PC-9 (cell line): ENCODE results near the gene EFCAB7. TPM values are rescaled to one million over a fixed set of nuclear protein-coding genes. Genes with fewer than 3 reads are reported as not detected.
A peak's percentile ranks its signal among the peaks of the same experiment; 100 is the strongest.

Experiments
- BruUV-seq: library from RNA; stranded (reverse); fragments of 400-500 nt; replicated peaks from 2 replicates; lab custom pipeline; 2021; lab: Mats Ljungman, UMichigan
- CTCF ChIA-PET: fragments of 300-600 bp; sonication (Branson Sonifier 250); formaldehyde crosslinking; loops from one replicate; lab custom pipeline; 2022; ENCODE audit warnings: antibody characterized with exemption; lab: Charles Lee
- POLR2A ChIA-PET: fragments of 300-600 bp; sonication (Branson Sonifier 250); formaldehyde crosslinking; loops from one replicate; lab custom pipeline; 2022; ENCODE audit warnings: antibody characterized with exemption; ENCODE audit not compliant: unreplicated experiment; lab: Charles Lee
- DNase-seq, 2 experiments: peaks; one replicate each; pipeline versions ENCODE4 v3.0.0 to v3.0.0-alpha.2; 2015 to 2022; ENCODE audit warnings: mixed read lengths in 1 of 2
- H2AFZ ChIP-seq: fragments of 200-600 bp; sonication (generic); 2 replicates; pipeline ENCODE4 v1.8.1; 2017; ENCODE audit warnings: antibody characterized with exemption
- H3F3A ChIP-seq: fragments of 200-600 bp; sonication (generic); 2 replicates; pipeline ENCODE4 v1.8.1; 2017; ENCODE audit warnings: antibody characterized with exemption, mild to moderate bottlenecking, low read depth; ENCODE audit not compliant: insufficient read depth
- H3K27ac ChIP-seq: fragments of 200-600 bp; sonication (generic); 2 replicates; pipeline ENCODE4 v1.6.1; 2016; ENCODE audit warnings: mixed run types
- H3K27me3 ChIP-seq: fragments of 200-600 bp; sonication (generic); 2 replicates; pipeline ENCODE4 v1.6.1; 2016; ENCODE audit warnings: low read depth, mixed run types; ENCODE audit not compliant: insufficient read depth
- H3K36me3 ChIP-seq: fragments of 200-600 bp; sonication (generic); 2 replicates; pipeline ENCODE4 v1.6.1; 2016; ENCODE audit warnings: low read depth, mixed run types
- H3K4me1 ChIP-seq: fragments of 200-600 bp; sonication (generic); replicated peaks from 2 replicates; pipeline ENCODE4 v1.6.1; 2016; ENCODE audit warnings: mixed run types; ENCODE audit not compliant: insufficient read depth
- H3K4me2 ChIP-seq: fragments of 200-600 bp; sonication (generic); 2 replicates; pipeline ENCODE4 v1.6.1; 2017; ENCODE audit warnings: mixed run types
- H3K4me3 ChIP-seq: fragments of 200-600 bp; sonication (generic); 2 replicates; pipeline ENCODE4 v1.6.1; 2016; ENCODE audit warnings: mixed run types
- H3K79me2 ChIP-seq: fragments of 200-600 bp; sonication (generic); 2 replicates; pipeline ENCODE4 v1.6.1; 2017; ENCODE audit warnings: low read depth, mixed run types
- H3K9me2 ChIP-seq: fragments of 200-600 bp; sonication (generic); 2 replicates; pipeline ENCODE4 v1.8.1; 2017; ENCODE audit warnings: mild to moderate bottlenecking; ENCODE audit not compliant: insufficient read depth
- H3K9me3 ChIP-seq: fragments of 200-600 bp; sonication (generic); 2 replicates; pipeline ENCODE4 v1.8.1; 2016; ENCODE audit warnings: low read depth; ENCODE audit not compliant: insufficient read depth
- H4K20me1 ChIP-seq: fragments of 200-600 bp; sonication (generic); 2 replicates; pipeline ENCODE4 v1.8.1; 2017; ENCODE audit not compliant: insufficient read depth
- EZH2 ChIP-seq: fragments of 200-600 bp; sonication (generic); IDR thresholded peaks from 2 replicates; pipeline ENCODE4 v1.8.0; 2017; ENCODE audit warnings: antibody characterized with exemption, low read depth
- intact Hi-C: fragments of 100-400 bp; cut with micrococcal nuclease; formaldehyde crosslinking; loops from one replicate; pipeline ENCODE4 v1.10.0; 2022; ENCODE audit not compliant: unreplicated experiment
- total RNA-seq: library from RNA; stranded (reverse); gene quantifications from 2 replicates; pipeline ENCODE4 v1.2.3, GENCODE V29; 2021
- TF ChIP-seq, protein P1 (sequence below): fragments of 200-600 bp; sonication (generic); conservative IDR thresholded peaks from 2 replicates; pipeline ENCODE4 v1.6.1; 2017; ENCODE audit warnings: mixed run types, antibody characterized with exemption, mild to moderate bottlenecking, moderate library complexity

EFCAB7 gene
- total RNA-seq, 1 experiment from 2014 or later: 11.2 TPM

DNA sequence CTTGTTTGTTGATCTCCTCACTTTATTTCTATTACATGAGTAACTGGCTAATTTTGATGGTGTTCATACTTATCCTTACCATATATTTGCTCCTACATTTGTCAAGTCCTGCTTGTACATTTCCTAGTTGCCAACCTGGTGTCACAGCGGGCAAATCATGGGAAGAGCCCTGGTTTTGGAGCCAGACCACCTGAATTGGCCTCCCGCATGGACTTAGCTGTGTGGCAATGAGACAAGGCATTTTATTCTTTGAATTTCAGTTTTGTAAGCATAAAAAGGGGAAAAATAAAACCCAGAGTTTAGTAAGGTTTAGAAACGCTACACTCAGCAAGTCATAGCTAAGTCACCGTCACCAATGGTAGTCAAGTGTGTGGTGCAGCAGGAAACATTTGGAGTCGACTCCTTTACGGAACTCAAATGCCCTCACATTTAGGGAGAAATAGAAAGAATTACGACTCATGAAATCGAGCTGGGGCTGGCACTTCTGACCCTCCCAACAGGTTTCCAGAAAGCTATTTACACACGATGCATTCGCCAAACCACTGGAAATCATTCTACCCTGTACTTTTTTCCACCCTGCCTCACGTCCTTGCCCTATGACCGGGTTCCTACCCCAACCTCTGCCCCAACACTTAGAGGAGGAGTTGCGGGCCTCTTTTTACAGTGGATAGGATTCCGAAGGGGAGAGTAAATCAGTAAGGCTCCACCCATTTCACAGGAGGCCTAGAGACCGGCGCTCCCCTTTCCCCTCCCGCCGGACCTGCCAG is 69.4 kb downstream of the EFCAB7 start:
- H4K20me1 ChIP-seq: no peaks in the 10 kb centered on the region
- H3K27me3 ChIP-seq: no peaks in the 10 kb centered on the region
- peaks cover 27% of the 10 kb centered on the region for H3K4me1 ChIP-seq
- peak overlapping the region; percentile 76 for H3K4me3 ChIP-seq
- ChIA-PET CTCF (no interaction called here), POLR2A (interaction anchor here (0.5 kb wide), 1 partner anchor 575 kb away, joined by 3 read pairs; no protein-coding TSS in a partner anchor)
- TF ChIP-seq, protein P1, sequence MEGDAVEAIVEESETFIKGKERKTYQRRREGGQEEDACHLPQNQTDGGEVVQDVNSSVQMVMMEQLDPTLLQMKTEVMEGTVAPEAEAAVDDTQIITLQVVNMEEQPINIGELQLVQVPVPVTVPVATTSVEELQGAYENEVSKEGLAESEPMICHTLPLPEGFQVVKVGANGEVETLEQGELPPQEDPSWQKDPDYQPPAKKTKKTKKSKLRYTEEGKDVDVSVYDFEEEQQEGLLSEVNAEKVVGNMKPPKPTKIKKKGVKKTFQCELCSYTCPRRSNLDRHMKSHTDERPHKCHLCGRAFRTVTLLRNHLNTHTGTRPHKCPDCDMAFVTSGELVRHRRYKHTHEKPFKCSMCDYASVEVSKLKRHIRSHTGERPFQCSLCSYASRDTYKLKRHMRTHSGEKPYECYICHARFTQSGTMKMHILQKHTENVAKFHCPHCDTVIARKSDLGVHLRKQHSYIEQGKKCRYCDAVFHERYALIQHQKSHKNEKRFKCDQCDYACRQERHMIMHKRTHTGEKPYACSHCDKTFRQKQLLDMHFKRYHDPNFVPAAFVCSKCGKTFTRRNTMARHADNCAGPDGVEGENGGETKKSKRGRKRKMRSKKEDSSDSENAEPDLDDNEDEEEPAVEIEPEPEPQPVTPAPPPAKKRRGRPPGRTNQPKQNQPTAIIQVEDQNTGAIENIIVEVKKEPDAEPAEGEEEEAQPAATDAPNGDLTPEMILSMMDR: no peak
- TF ChIP-seq EZH2: no peak
- TSS peak; percentile 34 for BruUV-seq
- peak overlapping the region; percentile 75 for H3K27ac ChIP-seq
- peaks cover 14% of the 10 kb centered on the region; the same call in 1 of the 2 replicates for H3F3A ChIP-seq
- intact Hi-C loops: no loop called here
- peak overlapping the region; percentile 81 for H2AFZ ChIP-seq
- DNase-seq: peak in 1 of 2 experiments; percentile 80
- H3K9me3 ChIP-seq: no peaks in the 10 kb centered on the region
- peaks cover 44% of the 10 kb centered on the region for H3K79me2 ChIP-seq
- H3K9me2 ChIP-seq: peaks cover 3% of the 10 kb centered on the region; the same call in 1 of the 2 replicates
- H3K4me2 ChIP-seq: peak overlapping the region; percentile 89
- no peaks in the 10 kb centered on the region; the same call in 1 of the 2 replicates for H3K36me3 ChIP-seq

DNA sequence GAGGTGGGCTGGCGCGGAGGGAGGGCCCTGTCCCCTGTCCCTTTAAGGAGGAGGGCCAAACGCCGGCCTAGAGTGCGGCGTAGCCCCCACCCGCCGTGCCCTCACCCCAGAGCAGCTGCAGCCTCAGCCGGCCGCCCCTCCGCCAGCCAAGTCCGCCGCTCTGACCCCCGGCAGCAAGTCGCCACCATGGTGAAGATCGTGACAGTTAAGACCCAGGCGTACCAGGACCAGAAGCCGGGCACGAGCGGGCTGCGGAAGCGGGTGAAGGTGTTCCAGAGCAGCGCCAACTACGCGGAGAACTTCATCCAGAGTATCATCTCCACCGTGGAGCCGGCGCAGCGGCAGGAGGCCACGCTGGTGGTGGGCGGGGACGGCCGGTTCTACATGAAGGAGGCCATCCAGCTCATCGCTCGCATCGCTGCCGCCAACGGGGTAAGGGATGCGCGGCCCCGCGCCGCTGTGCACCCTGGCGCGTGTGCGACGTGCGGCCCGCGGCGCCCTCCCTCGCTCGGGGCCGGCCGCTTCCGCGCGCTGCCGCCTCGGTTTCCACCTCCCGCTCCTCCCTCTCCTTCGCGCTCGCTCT is 70.1 kb downstream of the EFCAB7 start, which contains the start of gene PGM1:
TSS of gene PGM1 (plus strand) at position 109 of the 583 bp plus-strand sequence. CDS start at position 187, 78 bp downstream.
- ChIA-PET CTCF (no interaction called here), POLR2A (interaction anchor here (0.5 to 0.6 kb wide), 3 partner anchors 23 to 574 kb away, joined by 3 to 4 read pairs (median 3); no protein-coding TSS in a partner anchor)
- no peaks in the 10 kb centered on the region for H4K20me1 ChIP-seq
- peaks cover 27% of the 10 kb centered on the region for H3K4me1 ChIP-seq
- peaks cover 51% of the 10 kb centered on the region for H3K79me2 ChIP-seq
- no TSS peak for BruUV-seq
- peak within 1 kb of the TSS; percentile 76 for H3K4me3 ChIP-seq
- no peaks in the 10 kb centered on the region for H3K9me3 ChIP-seq
- no peaks in the 10 kb centered on the region; the same call in 1 of the 2 replicates for H3K36me3 ChIP-seq
- H3K27me3 ChIP-seq: no peaks in the 10 kb centered on the region
- peak within 1 kb of the TSS; percentile 75 for H3K27ac ChIP-seq
- peaks cover 14% of the 10 kb centered on the region; the same call in 1 of the 2 replicates for H3F3A ChIP-seq
- peak within 1 kb of the TSS; percentile 89 for H3K4me2 ChIP-seq
- H2AFZ ChIP-seq: peak within 1 kb of the TSS; percentile 81
- peak; percentile 65 to 84 for DNase-seq
- H3K9me2 ChIP-seq: peaks cover 3% of the 10 kb centered on the region; the same call in 1 of the 2 replicates
- intact Hi-C loops: no loop called here
- TF ChIP-seq, protein P1: no peak
- no peak for TF ChIP-seq EZH2

GRCh38 chr1:63593886-63594605 is 70.7 kb downstream of the EFCAB7 start:
- intact Hi-C loops: loop anchor here (2.0 kb wide), 1 partner anchor 69 kb away; no protein-coding TSS in a partner anchor
- peaks cover 3% of the 10 kb centered on the region; the same call in 1 of the 2 replicates for H3K9me2 ChIP-seq
- H4K20me1 ChIP-seq: no peaks in the 10 kb centered on the region
- H3K9me3 ChIP-seq: no peaks in the 10 kb centered on the region
- H3K27ac ChIP-seq: peak overlapping the region; percentile 75
- peaks cover 27% of the 10 kb centered on the region for H3K4me1 ChIP-seq
- peaks cover 14% of the 10 kb centered on the region; the same call in 1 of the 2 replicates for H3F3A ChIP-seq
- no peaks in the 10 kb centered on the region for H3K27me3 ChIP-seq
- POLR2A ChIA-PET: interaction anchor here (0.6 to 0.7 kb wide), 4 partner anchors 22 to 252 kb away, joined by 3 to 8 read pairs (median 4); no protein-coding TSS in a partner anchor
- peak overlapping the region; percentile 89 for H3K4me2 ChIP-seq
- no peak for TF ChIP-seq EZH2
- TF ChIP-seq, protein P1: no peak
- TSS peak; percentile 32 for BruUV-seq
- H2AFZ ChIP-seq: peak overlapping the region; percentile 81
- H3K79me2 ChIP-seq: peaks cover 58% of the 10 kb centered on the region
- CTCF ChIA-PET: no interaction called here
- H3K36me3 ChIP-seq: no peaks in the 10 kb centered on the region; the same call in 1 of the 2 replicates
- DNase-seq: peak; percentile 87 to 92
- H3K4me3 ChIP-seq: peak overlapping the region; percentile 76
